NCI-H446 treated with DMSO at 0.1 percent for 48 hours (cell line): ENCODE results near the gene DDX39B.
A peak's percentile ranks its signal among the peaks of the same experiment; 100 is the strongest.

Experiments used
- DNase-seq: peaks from one replicate; lab custom pipeline; 2025; lab: John Stamatoyannopoulos, UW

The DDX39B gene

GRCh38 chr6:31547727-31548543 is 6.1 kb upstream of the DDX39B start:
- no peak for DNase-seq

- DNase-seq, result peak; percentile 98
Observed at GRCh38 chr6:31546958-31547726, 5.3 kb upstream of the DDX39B start, which contains the start of gene NFKBIL1. Gene NFKBIL1, plus strand, starts transcription at chr6:31547608. Its CDS starts 87 bp downstream, at chr6:31547695.

- DNase-seq, result peak; percentile 96
Observed at GRCh38 chr6:31546339-31546957, 4.6 kb upstream of the DDX39B start, which contains the start of gene ATP6V1G2. Gene ATP6V1G2, minus strand, starts transcription at chr6:31546608. Its CDS starts 49 bp downstream, at chr6:31546559.

GRCh38 chr6:31545291-31545690 is 3.5 kb upstream of the DDX39B start:
- no peak for DNase-seq

GRCh38 chr6:31544676-31545075 is 2.9 kb upstream of the DDX39B start:
- DNase-seq, result no peak

- no peak for DNase-seq
Observed at GRCh38 chr6:31543639-31544038, 1.8 kb upstream of the DDX39B start.

GRCh38 chr6:31541059-31541657 is 645 bp downstream of the DDX39B start:
- DNase-seq, result no peak

- DNase-seq, result no peak
Observed at GRCh38 chr6:31540640-31541039, 1.2 kb downstream of the DDX39B start.

GRCh38 chr6:31538805-31539400 is 2.9 kb downstream of the DDX39B start:
- no peak for DNase-seq

- DNase-seq, result no peak
Observed at GRCh38 chr6:31535538-31536324, 6.1 kb downstream of the DDX39B start.

- DNase-seq, result no peak
Observed at GRCh38 chr6:31534521-31535040, 7.2 kb downstream of the DDX39B start.

- no peak for DNase-seq
Observed at GRCh38 chr6:31534011-31534410, 7.8 kb downstream of the DDX39B start.

GRCh38 chr6:31533455-31533841 is 8.4 kb downstream of the DDX39B start:
- DNase-seq, result no peak

- DNase-seq, result no peak
Observed at GRCh38 chr6:31532644-31533454, 9.0 kb downstream of the DDX39B start.

GRCh38 chr6:31531771-31532643 is 9.8 kb downstream of the DDX39B start:
- no peak for DNase-seq

GRCh38 chr6:31531162-31531561 is 10.6 kb downstream of the DDX39B start:
- DNase-seq, result no peak

GRCh38 chr6:31530659-31531058 is 11.1 kb downstream of the DDX39B start:
- DNase-seq, result no peak

GRCh38 chr6:31529329-31530150 is 12.3 kb downstream of the DDX39B start:
- DNase-seq, result no peak
